ENCODE results near the gene GTPBP2. TPM values are rescaled to one million over a fixed set of nuclear protein-coding genes. Genes with fewer than 3 reads are reported as not detected.

GTPBP2 gene
- total and polyA plus RNA-seq, 2 of the 13 experiments (the other 11 are each of a cell fraction or from before 2014, with no cell fraction given) = 26.9 to 88.2 TPM

DNA sequence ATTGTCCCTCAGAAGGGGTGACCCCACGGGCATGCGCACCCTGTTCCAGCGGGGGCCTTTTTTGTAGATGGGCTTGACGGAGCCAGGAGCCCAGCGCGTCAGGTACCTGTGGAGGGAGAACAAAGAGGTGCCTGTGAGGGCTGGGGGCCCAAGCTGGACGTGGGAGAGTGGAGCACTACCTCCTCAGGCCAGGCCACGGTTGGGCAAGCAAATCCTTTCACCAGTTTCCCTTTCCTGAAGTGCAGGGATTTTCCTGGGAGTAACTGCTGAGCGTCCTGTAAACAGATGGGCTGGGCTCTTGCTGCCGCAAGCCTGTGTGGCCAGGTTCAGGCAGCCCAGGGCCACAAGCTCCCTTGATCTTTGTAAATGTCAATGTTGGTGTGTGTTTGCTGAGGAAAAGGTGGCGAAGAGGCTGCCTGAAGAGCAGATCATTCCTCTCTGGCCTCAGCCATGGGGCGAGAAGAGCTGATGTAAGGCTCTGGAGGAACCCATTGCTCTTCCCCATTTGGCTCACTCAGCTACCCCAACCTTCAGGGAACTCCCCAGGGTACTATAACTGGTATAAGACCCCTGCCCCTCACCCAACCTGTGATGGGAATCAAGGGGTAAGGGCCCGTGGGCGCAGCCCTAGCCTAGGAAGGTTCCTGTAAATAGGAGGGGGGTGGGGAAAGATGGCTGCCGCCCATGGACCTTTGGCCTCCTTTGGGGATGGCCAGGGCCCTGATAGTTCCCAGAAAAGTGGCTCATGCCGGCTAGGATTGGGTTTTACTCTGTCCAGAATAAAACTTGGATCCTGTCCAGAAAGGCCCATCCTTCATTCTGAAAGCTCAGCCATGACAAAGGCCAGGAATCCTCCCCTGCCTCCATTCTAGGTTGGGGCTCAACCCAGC, 43.0 kb upstream of the GTPBP2 start (continued):
- TF ChIP-seq, protein P1, sequence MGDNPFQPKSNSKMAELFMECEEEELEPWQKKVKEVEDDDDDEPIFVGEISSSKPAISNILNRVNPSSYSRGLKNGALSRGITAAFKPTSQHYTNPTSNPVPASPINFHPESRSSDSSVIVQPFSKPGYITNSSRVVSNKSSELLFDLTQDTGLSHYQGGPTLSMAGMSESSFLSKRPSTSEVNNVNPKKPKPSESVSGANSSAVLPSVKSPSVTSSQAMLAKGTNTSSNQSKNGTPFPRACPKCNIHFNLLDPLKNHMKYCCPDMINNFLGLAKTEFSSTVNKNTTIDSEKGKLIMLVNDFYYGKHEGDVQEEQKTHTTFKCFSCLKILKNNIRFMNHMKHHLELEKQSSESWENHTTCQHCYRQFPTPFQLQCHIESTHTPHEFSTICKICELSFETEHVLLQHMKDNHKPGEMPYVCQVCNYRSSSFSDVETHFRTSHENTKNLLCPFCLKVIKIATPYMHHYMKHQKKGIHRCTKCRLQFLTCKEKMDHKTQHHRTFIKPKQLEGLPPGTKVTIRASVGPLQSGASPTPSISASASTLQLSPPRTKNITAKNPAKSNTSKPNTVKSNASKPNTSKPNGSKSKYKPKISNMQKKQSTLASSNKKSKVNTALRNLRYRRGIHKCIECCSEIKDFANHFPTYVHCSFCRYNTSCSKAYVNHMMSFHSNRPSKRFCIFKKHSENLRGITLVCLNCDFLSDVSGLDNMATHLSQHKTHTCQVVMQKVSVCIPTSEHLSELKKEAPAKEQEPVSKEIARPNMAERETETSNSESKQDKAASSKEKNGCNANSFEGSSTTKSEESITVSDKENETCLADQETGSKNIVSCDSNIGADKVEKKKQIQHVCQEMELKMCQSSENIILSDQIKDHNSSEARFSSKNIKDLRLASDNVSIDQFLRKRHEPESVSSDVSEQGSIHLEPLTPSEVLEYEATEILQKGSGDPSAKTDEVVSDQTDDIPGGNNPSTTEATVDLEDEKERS (CRISPR knock-in tag; IDR thresholded peaks at IDR 0.05) = peak; percentile 88; the same call in 1 of the 2 replicates
- TF ChIP-seq CEBPB (IDR thresholded peaks at IDR 0.05; ENCODE audit: borderline replicate concordance, low read depth, low read length) (peak; percentile 48), JUND (CRISPR knock-in tag; IDR thresholded peaks at IDR 0.05) (no peak), ZFP36L2 (CRISPR knock-in tag; IDR thresholded peaks at IDR 0.05) (no peak), ADNP (CRISPR knock-in tag; IDR thresholded peaks at IDR 0.05) (no peak), U2AF2 (IDR thresholded peaks at IDR 0.05; ENCODE audit: low read depth, low read length) (no peak), ZNF83 (CRISPR knock-in tag; IDR thresholded peaks at IDR 0.05; ENCODE audit: borderline replicate concordance) (0 out of 2 replicates have a peak, but pooled peaks have one; percentile 54), MAFF (IDR thresholded peaks at IDR 0.05; ENCODE audit: low read depth, low read length) (no peak), RAD21 (CRISPR knock-in tag; IDR thresholded peaks at IDR 0.05) (no peak), ZSCAN20 (CRISPR knock-in tag; IDR thresholded peaks at IDR 0.05; ENCODE audit: borderline replicate concordance) (no peak), PPARG (CRISPR knock-in tag; conservative IDR thresholded peaks at IDR 0.05) (no peak; the same call in none of the 2 replicates), HNF4A (CRISPR knock-in tag; IDR thresholded peaks at IDR 0.05) (peak; percentile 76)
- TF ChIP-seq, protein P2, sequence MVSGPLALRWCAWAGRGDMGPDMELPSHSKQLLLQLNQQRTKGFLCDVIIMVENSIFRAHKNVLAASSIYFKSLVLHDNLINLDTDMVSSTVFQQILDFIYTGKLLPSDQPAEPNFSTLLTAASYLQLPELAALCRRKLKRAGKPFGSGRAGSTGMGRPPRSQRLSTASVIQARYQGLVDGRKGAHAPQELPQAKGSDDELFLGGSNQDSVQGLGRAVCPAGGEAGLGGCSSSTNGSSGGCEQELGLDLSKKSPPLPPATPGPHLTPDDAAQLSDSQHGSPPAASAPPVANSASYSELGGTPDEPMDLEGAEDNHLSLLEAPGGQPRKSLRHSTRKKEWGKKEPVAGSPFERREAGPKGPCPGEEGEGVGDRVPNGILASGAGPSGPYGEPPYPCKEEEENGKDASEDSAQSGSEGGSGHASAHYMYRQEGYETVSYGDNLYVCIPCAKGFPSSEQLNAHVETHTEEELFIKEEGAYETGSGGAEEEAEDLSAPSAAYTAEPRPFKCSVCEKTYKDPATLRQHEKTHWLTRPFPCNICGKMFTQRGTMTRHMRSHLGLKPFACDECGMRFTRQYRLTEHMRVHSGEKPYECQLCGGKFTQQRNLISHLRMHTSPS (CRISPR knock-in tag; IDR thresholded peaks at IDR 0.05; ENCODE audit: low read depth) = peak; percentile 48; the same call in 1 of the 2 replicates
- TF ChIP-seq, protein P3, sequence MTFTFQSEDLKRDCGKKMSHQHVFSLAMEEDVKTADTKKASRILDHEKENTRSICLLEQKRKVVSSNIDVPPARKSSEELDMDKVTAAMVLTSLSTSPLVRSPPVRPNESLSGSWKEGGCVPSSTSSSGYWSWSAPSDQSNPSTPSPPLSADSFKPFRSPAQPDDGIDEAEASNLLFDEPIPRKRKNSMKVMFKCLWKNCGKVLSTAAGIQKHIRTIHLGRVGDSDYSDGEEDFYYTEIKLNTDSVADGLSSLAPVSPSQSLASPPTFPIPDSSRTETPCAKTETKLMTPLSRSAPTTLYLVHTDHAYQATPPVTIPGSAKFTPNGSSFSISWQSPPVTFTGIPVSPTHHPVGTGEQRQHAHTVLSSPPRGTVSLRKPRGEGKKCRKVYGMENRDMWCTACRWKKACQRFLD (CRISPR knock-in tag; IDR thresholded peaks at IDR 0.05; ENCODE audit: borderline replicate concordance) = no peak
- TF ChIP-seq, protein P4, sequence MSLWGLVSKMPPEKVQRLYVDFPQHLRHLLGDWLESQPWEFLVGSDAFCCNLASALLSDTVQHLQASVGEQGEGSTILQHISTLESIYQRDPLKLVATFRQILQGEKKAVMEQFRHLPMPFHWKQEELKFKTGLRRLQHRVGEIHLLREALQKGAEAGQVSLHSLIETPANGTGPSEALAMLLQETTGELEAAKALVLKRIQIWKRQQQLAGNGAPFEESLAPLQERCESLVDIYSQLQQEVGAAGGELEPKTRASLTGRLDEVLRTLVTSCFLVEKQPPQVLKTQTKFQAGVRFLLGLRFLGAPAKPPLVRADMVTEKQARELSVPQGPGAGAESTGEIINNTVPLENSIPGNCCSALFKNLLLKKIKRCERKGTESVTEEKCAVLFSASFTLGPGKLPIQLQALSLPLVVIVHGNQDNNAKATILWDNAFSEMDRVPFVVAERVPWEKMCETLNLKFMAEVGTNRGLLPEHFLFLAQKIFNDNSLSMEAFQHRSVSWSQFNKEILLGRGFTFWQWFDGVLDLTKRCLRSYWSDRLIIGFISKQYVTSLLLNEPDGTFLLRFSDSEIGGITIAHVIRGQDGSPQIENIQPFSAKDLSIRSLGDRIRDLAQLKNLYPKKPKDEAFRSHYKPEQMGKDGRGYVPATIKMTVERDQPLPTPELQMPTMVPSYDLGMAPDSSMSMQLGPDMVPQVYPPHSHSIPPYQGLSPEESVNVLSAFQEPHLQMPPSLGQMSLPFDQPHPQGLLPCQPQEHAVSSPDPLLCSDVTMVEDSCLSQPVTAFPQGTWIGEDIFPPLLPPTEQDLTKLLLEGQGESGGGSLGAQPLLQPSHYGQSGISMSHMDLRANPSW (CRISPR knock-in tag; IDR thresholded peaks at IDR 0.05; ENCODE audit: borderline replicate concordance) = no peak; the same call in 1 of the 2 replicates
- TF ChIP-seq, protein P5, sequence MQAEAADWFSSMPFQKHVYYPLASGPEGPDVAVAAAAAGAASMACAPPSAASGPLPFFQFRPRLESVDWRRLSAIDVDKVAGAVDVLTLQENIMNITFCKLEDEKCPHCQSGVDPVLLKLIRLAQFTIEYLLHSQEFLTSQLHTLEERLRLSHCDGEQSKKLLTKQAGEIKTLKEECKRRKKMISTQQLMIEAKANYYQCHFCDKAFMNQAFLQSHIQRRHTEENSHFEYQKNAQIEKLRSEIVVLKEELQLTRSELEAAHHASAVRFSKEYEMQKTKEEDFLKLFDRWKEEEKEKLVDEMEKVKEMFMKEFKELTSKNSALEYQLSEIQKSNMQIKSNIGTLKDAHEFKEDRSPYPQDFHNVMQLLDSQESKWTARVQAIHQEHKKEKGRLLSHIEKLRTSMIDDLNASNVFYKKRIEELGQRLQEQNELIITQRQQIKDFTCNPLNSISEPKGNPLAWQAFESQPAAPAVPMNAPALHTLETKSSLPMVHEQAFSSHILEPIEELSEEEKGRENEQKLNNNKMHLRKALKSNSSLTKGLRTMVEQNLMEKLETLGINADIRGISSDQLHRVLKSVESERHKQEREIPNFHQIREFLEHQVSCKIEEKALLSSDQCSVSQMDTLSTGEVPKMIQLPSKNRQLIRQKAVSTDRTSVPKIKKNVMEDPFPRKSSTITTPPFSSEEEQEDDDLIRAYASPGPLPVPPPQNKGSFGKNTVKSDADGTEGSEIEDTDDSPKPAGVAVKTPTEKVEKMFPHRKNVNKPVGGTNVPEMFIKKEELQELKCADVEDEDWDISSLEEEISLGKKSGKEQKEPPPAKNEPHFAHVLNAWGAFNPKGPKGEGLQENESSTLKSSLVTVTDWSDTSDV (CRISPR knock-in tag; IDR thresholded peaks at IDR 0.05) = no peak
